Measurements from ENCODE around the gene CDH23. TPM values are rescaled to one million over a fixed set of nuclear protein-coding genes. Genes with fewer than 3 reads are reported as not detected.

The CDH23 gene
- total RNA-seq, 1 donor from 2014 or later: 4.5 TPM

GRCh38 chr10:71840177-71840957, 443.6 kb downstream of the CDH23 start:
- Histone ChIP-seq H3K27ac (replicated peaks) (peak overlapping the region; percentile 84), H3K4me3 (no peak overlapping the region), H3K4me1 (peaks cover 100% of the 10 kb centered on the region), H3K27me3 (ENCODE audit: low read depth) (no peaks in the 10 kb centered on the region), H3K36me3 (no peaks in the 10 kb centered on the region), H3K9me3 (replicated peaks) (no peaks in the 10 kb centered on the region)
- intact Hi-C loops (cut with micrococcal nuclease): no loop called here
- no peak for TF ChIP-seq CTCF (IDR thresholded peaks at IDR 0.05; ENCODE audit: borderline replicate concordance)
- DNase-seq: peak; percentile 68

- Histone ChIP-seq H3K4me3 (no peak overlapping the region), H3K9me3 (replicated peaks) (no peaks in the 10 kb centered on the region), H3K4me1 (peaks cover 100% of the 10 kb centered on the region), H3K27me3 (ENCODE audit: low read depth) (no peaks in the 10 kb centered on the region), H3K27ac (replicated peaks) (peak overlapping the region; percentile 84), H3K36me3 (no peaks in the 10 kb centered on the region)
- intact Hi-C loops (cut with micrococcal nuclease): no loop called here
- TF ChIP-seq CTCF (IDR thresholded peaks at IDR 0.05; ENCODE audit: borderline replicate concordance): no peak
- no peak for DNase-seq
These were observed 444.2 kb downstream of the CDH23 start for GRCh38 chr10:71840958-71841335.

DNA sequence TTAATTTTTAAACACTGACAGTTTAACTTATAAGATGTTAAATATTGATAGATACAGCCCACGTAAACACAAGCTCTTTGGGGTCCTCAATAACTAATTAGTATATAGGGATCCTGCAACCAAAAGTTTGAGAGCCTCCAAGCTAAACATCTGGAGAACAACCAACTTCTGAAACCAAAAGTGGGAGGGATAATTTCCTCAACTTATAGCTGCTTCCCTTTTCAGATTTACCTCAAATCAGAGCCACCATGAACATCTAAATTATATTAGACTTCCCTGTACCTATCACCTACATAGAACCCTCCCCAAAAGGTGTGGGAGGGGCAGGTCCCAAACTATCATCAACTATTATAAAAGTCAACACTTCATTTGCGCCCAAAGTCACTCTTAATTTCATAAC, 445.7 kb downstream of the CDH23 start:
- no peak for TF ChIP-seq CTCF (IDR thresholded peaks at IDR 0.05; ENCODE audit: borderline replicate concordance)
- H3K4me1 ChIP-seq: peaks cover 100% of the 10 kb centered on the region
- DNase-seq: no peak
- H3K27ac ChIP-seq (replicated peaks): no peak overlapping the region
- H3K9me3 ChIP-seq (replicated peaks): no peaks in the 10 kb centered on the region
- H3K36me3 ChIP-seq: no peaks in the 10 kb centered on the region
- no peak overlapping the region for H3K4me3 ChIP-seq
- intact Hi-C loops (cut with micrococcal nuclease): no loop called here
- H3K27me3 ChIP-seq (ENCODE audit: low read depth): no peaks in the 10 kb centered on the region

- peak overlapping the region; percentile 56 for H3K27ac ChIP-seq (replicated peaks)
These were observed 446.4 kb downstream of the CDH23 start for GRCh38 chr10:71842856-71843686.

DNA sequence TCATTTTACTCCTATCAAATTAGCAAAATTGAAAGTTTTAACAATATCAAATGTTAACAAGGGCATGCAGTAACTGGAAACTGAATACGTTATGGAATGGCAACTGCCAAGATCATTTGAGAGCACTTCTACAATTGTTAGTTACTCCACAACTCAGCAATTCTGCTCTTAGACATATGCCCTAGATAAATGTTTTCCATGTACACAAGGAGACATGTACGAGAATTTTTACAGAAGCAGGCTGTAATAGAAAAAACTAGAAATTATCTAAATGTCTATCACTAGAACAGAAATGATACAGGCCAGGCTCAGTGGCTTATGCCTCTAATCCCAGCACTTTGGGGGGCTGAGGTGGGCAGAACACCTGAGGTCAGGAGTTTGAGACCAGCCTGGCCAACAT, 447.4 kb downstream of the CDH23 start:
- H3K36me3 ChIP-seq: no peaks in the 10 kb centered on the region
- no peak for DNase-seq
- intact Hi-C loops (cut with micrococcal nuclease): no loop called here
- H3K27ac ChIP-seq (replicated peaks): peak overlapping the region; percentile 56
- peaks cover 100% of the 10 kb centered on the region for H3K4me1 ChIP-seq
- no peak overlapping the region for H3K4me3 ChIP-seq
- TF ChIP-seq CTCF (IDR thresholded peaks at IDR 0.05; ENCODE audit: borderline replicate concordance): no peak
- no peaks in the 10 kb centered on the region for H3K9me3 ChIP-seq (replicated peaks)
- no peaks in the 10 kb centered on the region for H3K27me3 ChIP-seq (ENCODE audit: low read depth)

More at GRCh38 chr10:71842856-71843686, 446.4 kb downstream of the CDH23 start:
- H3K4me3 ChIP-seq: peak overlapping the region; percentile 10
- no peaks in the 10 kb centered on the region for H3K9me3 ChIP-seq (replicated peaks)
- no peak for TF ChIP-seq CTCF (IDR thresholded peaks at IDR 0.05; ENCODE audit: borderline replicate concordance)
- intact Hi-C loops (cut with micrococcal nuclease): no loop called here
- no peaks in the 10 kb centered on the region for H3K27me3 ChIP-seq (ENCODE audit: low read depth)
- DNase-seq: no peak
- H3K4me1 ChIP-seq: peaks cover 100% of the 10 kb centered on the region
- no peaks in the 10 kb centered on the region for H3K36me3 ChIP-seq
